Measurements from ENCODE around the gene UROC1. TPM values are rescaled to one million over a fixed set of nuclear protein-coding genes. Genes with fewer than 3 reads are reported as not detected.

Gene UROC1
- total RNA-seq, 1 donor from 2014 or later = not detected

DNA sequence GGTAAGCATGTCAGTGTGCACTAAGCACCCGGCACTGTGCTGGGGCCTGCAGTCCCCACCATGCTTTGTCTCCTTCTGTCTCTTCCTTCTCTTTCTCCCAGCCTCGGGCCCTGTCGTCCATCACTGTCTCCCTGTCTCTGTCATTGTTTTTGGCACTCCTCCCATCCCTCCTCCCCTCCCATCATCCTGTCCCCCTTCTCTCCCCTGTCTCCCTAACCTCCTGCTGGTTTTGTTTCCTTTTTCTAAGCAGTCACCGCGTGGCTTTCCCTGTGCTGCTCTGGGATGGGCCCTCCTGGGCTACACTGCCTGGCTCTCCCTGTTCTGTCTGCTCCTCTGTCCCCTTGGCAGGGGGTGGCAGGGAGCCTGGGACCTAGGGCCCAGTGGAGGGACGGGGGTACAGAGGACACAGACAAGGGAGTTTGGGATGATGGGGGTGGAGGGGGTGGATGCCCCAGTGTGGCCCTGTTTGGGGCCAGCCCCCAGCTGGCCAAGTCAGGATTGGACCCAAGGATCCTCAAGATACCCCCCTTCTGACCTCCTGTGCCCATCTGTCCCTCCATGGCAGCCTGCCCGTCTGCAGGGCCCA is 12.1 kb upstream of the UROC1 start:
- peaks cover 4% of the 10 kb centered on the region for H3K27me3 Mint-ChIP-seq
- TF ChIP-seq, protein P1, sequence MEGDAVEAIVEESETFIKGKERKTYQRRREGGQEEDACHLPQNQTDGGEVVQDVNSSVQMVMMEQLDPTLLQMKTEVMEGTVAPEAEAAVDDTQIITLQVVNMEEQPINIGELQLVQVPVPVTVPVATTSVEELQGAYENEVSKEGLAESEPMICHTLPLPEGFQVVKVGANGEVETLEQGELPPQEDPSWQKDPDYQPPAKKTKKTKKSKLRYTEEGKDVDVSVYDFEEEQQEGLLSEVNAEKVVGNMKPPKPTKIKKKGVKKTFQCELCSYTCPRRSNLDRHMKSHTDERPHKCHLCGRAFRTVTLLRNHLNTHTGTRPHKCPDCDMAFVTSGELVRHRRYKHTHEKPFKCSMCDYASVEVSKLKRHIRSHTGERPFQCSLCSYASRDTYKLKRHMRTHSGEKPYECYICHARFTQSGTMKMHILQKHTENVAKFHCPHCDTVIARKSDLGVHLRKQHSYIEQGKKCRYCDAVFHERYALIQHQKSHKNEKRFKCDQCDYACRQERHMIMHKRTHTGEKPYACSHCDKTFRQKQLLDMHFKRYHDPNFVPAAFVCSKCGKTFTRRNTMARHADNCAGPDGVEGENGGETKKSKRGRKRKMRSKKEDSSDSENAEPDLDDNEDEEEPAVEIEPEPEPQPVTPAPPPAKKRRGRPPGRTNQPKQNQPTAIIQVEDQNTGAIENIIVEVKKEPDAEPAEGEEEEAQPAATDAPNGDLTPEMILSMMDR (IDR thresholded peaks at IDR 0.05) = no peak
- DNase-seq = no peak
- no peaks in the 10 kb centered on the region for H3K36me3 Mint-ChIP-seq (ENCODE audit: low read depth)
- H3K9me3 Mint-ChIP-seq = no peaks in the 10 kb centered on the region
- no peak for ATAC-seq (ENCODE audit: low read depth)
- no peak overlapping the region for H3K27ac Mint-ChIP-seq
- intact Hi-C loops (cut with micrococcal nuclease) = loop anchor here (10.0 kb wide), 2 partner anchors 125 to 225 kb away; partner anchors contain the start of gene TXNRD3
- POLR2A ChIA-PET = no interaction called here
- CTCF ChIA-PET = no interaction called here
- no peaks in the 10 kb centered on the region for H3K4me1 Mint-ChIP-seq
- no peak overlapping the region for H3K4me3 Mint-ChIP-seq

GRCh38 chr3:126528800-126529541 is 11.4 kb upstream of the UROC1 start:
- TF ChIP-seq, protein P1 (IDR thresholded peaks at IDR 0.05) = no peak
- no peaks in the 10 kb centered on the region for H3K36me3 Mint-ChIP-seq (ENCODE audit: low read depth)
- ChIA-PET POLR2A (no interaction called here), CTCF (no interaction called here)
- intact Hi-C loops (cut with micrococcal nuclease) = loop anchor here (10.0 kb wide), 2 partner anchors 126 to 226 kb away; partner anchors contain the start of gene TXNRD3
- no peaks in the 10 kb centered on the region for H3K4me1 Mint-ChIP-seq
- peaks cover 4% of the 10 kb centered on the region for H3K27me3 Mint-ChIP-seq
- DNase-seq = no peak
- no peak overlapping the region for H3K4me3 Mint-ChIP-seq
- no peaks in the 10 kb centered on the region for H3K9me3 Mint-ChIP-seq
- H3K27ac Mint-ChIP-seq = no peak overlapping the region
- ATAC-seq (ENCODE audit: low read depth) = no peak

- POLR2A ChIA-PET = no interaction called here
- no peak overlapping the region for H3K27ac Mint-ChIP-seq
- H3K36me3 Mint-ChIP-seq (ENCODE audit: low read depth) = no peaks in the 10 kb centered on the region
- ATAC-seq (ENCODE audit: low read depth) (no peak), DNase-seq (no peak)
- H3K4me3 Mint-ChIP-seq = no peak overlapping the region
- peaks cover 7% of the 10 kb centered on the region for H3K27me3 Mint-ChIP-seq
- no peaks in the 10 kb centered on the region for H3K4me1 Mint-ChIP-seq
- TF ChIP-seq, protein P1 (IDR thresholded peaks at IDR 0.05) = no peak
- no peaks in the 10 kb centered on the region for H3K9me3 Mint-ChIP-seq
- CTCF ChIA-PET = no interaction called here
- intact Hi-C loops (cut with micrococcal nuclease) = loop anchor here (10.0 kb wide), 2 partner anchors 126 to 226 kb away; partner anchors contain the start of gene TXNRD3
These were observed 10.8 kb upstream of the UROC1 start for GRCh38 chr3:126528419-126528799.

DNA sequence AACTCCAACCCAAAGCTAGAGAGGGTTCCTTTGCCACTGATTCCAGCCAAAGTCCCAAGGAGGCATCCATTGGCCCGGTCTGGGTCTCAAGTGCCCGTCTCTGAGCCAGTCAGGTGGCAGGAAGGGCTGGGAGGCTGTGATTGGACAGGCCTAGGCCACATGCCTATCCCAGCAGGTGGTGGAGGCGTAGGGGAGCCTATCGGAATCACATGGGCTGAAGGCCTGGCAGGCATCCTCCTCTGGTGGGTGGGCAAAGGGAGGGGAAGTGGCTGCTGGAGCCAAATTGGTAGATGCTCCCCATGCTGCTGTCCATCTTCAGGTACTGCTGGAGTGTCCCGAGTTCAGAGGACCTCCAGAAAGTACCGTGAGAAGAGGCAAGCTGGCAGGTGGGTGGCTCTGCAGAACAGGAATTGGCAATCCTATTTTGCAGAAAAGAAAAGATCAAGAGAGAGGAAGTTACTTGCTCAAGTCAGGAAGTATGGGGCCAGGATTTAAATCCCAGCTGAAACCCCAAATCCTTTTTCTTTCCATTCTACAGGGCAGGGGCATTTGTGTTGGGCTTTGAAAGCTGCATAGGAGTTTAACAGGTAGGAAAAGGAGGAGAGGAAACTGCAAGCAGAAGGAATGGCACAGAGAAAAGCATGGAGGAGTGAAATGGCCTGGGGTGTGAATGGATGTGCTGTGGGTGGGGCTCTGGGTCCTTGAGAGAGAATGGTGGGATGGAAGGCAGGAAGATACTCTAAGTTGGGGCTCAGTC is 10.1 kb upstream of the UROC1 start:
- ChIA-PET POLR2A (no interaction called here), CTCF (no interaction called here)
- no peaks in the 10 kb centered on the region for H3K36me3 Mint-ChIP-seq (ENCODE audit: low read depth)
- H3K4me1 Mint-ChIP-seq = no peaks in the 10 kb centered on the region
- DNase-seq (no peak), ATAC-seq (ENCODE audit: low read depth) (no peak)
- no peak overlapping the region for H3K27ac Mint-ChIP-seq
- H3K9me3 Mint-ChIP-seq = no peaks in the 10 kb centered on the region
- H3K27me3 Mint-ChIP-seq = peaks cover 13% of the 10 kb centered on the region
- intact Hi-C loops (cut with micrococcal nuclease) = loop anchor here (10.0 kb wide), 2 partner anchors 127 to 227 kb away; partner anchors contain the start of gene TXNRD3
- H3K4me3 Mint-ChIP-seq = no peak overlapping the region
- TF ChIP-seq, protein P1 (IDR thresholded peaks at IDR 0.05) = no peak

DNA sequence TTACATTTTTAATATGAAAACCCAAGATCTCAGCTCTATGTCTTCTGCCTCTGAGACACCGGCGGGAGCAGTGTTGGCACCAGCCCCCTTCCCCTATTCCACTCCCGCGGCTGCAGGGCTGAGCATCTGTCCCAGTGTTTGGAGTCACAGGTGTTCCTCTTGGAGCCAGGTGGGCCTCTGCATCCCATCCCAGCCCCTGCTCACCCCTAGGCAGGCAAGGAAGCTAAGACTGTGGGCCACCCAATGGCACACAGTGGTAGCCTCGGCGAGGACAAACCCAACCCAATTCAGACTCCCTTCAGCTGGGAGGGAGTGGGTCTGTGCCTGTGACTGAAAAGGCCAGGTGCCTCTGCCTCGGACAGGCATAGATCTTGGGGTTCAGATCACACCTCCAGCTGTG is 9.4 kb upstream of the UROC1 start:
- CTCF ChIA-PET = no interaction called here
- ATAC-seq (ENCODE audit: low read depth) = no peak
- intact Hi-C loops (cut with micrococcal nuclease) = loop anchor here (10.0 kb wide), 2 partner anchors 128 to 228 kb away; partner anchors contain the start of gene TXNRD3
- TF ChIP-seq, protein P1 (IDR thresholded peaks at IDR 0.05) = no peak
- Mint-ChIP-seq H3K27ac (no peak overlapping the region), H3K27me3 (peaks cover 20% of the 10 kb centered on the region), H3K9me3 (no peaks in the 10 kb centered on the region), H3K36me3 (ENCODE audit: low read depth) (no peaks in the 10 kb centered on the region), H3K4me1 (no peaks in the 10 kb centered on the region), H3K4me3 (no peak overlapping the region)
- POLR2A ChIA-PET = no interaction called here
- DNase-seq = no peak
